ENCODE measurements around the gene MARK1.
A peak's percentile ranks its signal among the peaks of the same experiment; 100 is the strongest.

Gene MARK1

DNA sequence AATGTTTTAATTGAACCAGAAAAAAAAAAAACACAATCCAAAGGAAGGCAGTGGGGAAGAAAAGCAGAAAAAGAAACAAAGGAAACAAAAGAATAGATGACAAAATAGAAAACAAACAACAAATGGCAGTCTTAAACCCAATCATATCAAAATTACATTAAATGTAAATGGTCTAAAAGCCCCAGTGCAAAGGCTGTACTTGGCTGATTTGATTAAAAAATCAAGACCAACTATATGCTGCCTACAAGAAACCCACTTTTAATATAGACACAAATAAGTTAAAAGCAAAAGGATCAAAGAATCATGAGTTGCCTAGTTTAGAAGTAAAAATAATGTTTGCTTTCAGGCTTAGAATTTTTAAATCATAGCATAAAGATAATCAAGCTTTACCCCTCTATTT, 142.4 kb downstream of the MARK1 start:
- H3K9me3 ChIP-seq = no peaks in the 10 kb centered on the region
- no peak overlapping the region for H3K4me3 ChIP-seq (ENCODE audit: low read depth, low read length)
- no peak for DNase-seq
- no peaks in the 10 kb centered on the region for H3K36me3 ChIP-seq
- no peaks in the 10 kb centered on the region for H3K4me1 ChIP-seq
- H3K27me3 ChIP-seq = no peaks in the 10 kb centered on the region
- TF ChIP-seq, protein P1, sequence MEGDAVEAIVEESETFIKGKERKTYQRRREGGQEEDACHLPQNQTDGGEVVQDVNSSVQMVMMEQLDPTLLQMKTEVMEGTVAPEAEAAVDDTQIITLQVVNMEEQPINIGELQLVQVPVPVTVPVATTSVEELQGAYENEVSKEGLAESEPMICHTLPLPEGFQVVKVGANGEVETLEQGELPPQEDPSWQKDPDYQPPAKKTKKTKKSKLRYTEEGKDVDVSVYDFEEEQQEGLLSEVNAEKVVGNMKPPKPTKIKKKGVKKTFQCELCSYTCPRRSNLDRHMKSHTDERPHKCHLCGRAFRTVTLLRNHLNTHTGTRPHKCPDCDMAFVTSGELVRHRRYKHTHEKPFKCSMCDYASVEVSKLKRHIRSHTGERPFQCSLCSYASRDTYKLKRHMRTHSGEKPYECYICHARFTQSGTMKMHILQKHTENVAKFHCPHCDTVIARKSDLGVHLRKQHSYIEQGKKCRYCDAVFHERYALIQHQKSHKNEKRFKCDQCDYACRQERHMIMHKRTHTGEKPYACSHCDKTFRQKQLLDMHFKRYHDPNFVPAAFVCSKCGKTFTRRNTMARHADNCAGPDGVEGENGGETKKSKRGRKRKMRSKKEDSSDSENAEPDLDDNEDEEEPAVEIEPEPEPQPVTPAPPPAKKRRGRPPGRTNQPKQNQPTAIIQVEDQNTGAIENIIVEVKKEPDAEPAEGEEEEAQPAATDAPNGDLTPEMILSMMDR (IDR thresholded peaks at IDR 0.05; ENCODE audit: low read depth, low read length) = no peak

DNA sequence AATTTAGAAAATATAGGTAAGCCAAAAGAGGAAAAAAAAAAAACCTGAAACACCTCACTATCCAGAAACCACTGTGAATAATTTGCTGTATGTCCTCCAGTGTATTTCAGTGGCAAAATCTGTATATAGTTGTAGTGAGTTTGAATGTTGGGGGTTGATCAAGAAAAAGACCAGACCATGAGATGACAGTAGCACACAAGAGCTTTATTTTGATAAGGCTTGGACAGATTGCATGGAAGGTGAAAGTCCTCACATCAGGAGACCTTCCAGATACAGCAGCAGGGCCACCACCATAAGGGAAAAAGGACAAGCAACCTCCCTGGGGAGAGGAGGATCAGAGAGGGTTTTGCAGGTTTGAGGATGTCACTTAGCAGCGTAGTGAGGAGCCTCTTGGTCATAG, 146.0 kb downstream of the MARK1 start:
- H3K36me3 ChIP-seq = no peaks in the 10 kb centered on the region
- H3K4me1 ChIP-seq = no peaks in the 10 kb centered on the region
- H3K9me3 ChIP-seq = no peaks in the 10 kb centered on the region
- TF ChIP-seq, protein P1 (IDR thresholded peaks at IDR 0.05; ENCODE audit: low read depth, low read length) = no peak
- no peak overlapping the region for H3K4me3 ChIP-seq (ENCODE audit: low read depth, low read length)
- 0 out of 2 replicates have a peak, but pooled peaks cover 1% of the 10 kb centered on the region for H3K27me3 ChIP-seq
- no peak for DNase-seq

DNA sequence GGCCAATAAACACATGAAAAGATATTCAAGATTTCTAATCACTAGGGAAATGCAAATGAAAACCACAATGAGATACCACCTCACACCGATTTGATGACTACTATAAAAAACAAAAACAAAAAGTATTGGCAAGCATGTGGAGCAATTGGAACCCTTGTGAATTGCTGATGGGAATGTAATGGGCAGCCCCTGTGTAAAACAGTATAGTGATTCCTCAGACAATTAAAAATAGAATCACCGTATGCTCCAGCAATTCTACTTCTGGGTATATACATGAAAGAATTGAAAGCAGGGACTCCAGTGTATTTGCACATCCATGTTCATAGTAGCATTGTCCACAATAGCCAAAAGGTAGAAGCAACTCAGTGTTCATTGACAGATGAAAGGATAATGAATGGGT, 149.3 kb downstream of the MARK1 start:
- DNase-seq = no peak
- Histone ChIP-seq H3K9me3 (no peaks in the 10 kb centered on the region), H3K4me3 (ENCODE audit: low read depth, low read length) (no peak overlapping the region), H3K4me1 (no peaks in the 10 kb centered on the region), H3K36me3 (no peaks in the 10 kb centered on the region), H3K27me3 (0 out of 2 replicates have a peak, but pooled peaks cover 3% of the 10 kb centered on the region)
- TF ChIP-seq, protein P1 (IDR thresholded peaks at IDR 0.05; ENCODE audit: low read depth, low read length) = no peak

DNA sequence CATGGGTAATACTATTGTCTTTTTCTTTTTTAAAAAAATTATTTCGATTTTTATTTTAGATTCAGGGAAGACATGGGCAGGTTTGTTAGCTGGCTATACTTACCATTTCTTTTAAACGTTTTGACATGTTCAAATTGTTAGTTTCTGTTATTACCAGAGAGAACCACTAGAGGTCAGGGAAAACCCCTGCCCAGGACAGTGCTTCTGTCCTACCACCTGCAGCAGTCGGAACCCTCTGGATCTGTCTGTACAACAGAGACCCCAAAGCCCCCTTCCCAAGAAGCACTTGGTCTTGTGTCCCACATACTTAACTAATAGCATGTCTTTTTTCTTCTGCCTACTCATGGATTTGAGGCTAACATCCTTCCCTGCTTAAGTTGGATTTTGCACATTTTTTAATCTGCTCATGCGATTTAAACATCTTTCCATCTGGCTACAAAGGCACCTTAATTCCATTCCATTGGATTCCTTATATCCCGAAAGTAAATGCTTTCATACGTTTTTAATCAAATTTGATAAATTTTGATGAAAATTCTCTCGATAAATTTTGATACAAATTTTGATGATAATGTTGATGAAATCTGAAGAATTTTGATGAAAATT, 152.2 kb downstream of the MARK1 start:
- H3K9me3 ChIP-seq = no peaks in the 10 kb centered on the region
- no peaks in the 10 kb centered on the region for H3K4me1 ChIP-seq
- TF ChIP-seq, protein P1 (IDR thresholded peaks at IDR 0.05; ENCODE audit: low read depth, low read length) = peak; percentile 78
- no peaks in the 10 kb centered on the region for H3K36me3 ChIP-seq
- no peak overlapping the region for H3K4me3 ChIP-seq (ENCODE audit: low read depth, low read length)
- 0 out of 2 replicates have a peak, but pooled peaks cover 3% of the 10 kb centered on the region for H3K27me3 ChIP-seq
- DNase-seq = peak; percentile 26

DNA sequence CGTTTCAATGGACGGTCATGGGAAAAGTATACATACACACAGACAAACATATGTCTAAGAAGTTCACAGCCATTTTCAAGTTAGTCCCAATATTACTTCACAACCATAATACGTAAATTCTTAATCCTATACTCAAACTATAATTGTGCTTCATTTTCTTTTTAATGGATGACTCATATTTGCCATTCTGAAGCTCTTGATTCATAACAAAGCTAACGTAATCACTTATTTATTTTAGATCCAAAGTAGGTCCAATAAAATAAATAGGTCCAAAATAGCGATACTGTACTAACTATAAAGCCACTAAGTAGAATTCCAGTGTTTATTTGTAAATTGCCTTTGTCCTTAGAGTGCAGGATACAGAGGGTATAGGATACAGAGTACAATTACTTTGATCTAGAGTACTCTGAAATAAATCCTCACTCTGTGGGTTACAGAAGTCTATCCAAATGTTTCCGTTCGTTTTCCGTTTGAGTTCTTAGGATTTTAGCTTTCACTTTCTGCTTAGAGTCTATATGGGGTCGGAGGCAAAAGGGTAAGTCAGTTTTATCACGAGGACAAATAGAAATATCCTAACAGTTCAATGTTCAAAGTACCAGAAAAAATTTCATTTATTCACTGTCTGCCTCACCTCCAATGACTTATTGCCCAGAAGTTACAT, 153.4 kb downstream of the MARK1 start:
- Histone ChIP-seq H3K27me3 (0 out of 2 replicates have a peak, but pooled peaks cover 3% of the 10 kb centered on the region), H3K4me1 (no peaks in the 10 kb centered on the region), H3K9me3 (no peaks in the 10 kb centered on the region), H3K36me3 (no peaks in the 10 kb centered on the region), H3K4me3 (ENCODE audit: low read depth, low read length) (no peak overlapping the region)
- no peak for DNase-seq
- TF ChIP-seq, protein P1 (IDR thresholded peaks at IDR 0.05; ENCODE audit: low read depth, low read length) = no peak
